Brain microvascular endothelial cell (primary cell): ENCODE measurements around the gene PPIL6.
"Not testable (repeated sequence)": the region's sequence is repeated elsewhere in the genome, so short reads cannot be mapped to it uniquely, and the experiment has no call there.

Source experiments
- DNase-seq: peaks from one replicate; pipeline ENCODE4 v3.0.0-alpha.2; 2020
- H3K27ac ChIP-seq: fragments of 250-450 bp; sonication (Bioruptor Pico); 2 replicates; pipeline ENCODE4 v1.5.1; 2020; ENCODE audit warnings: mild to moderate bottlenecking, moderate library complexity
- H3K27me3 ChIP-seq: fragments of 250-450 bp; sonication (Bioruptor Pico); replicated peaks from 2 replicates; pipeline ENCODE4 v1.5.1; 2020; ENCODE audit warnings: mild to moderate bottlenecking
- H3K36me3 ChIP-seq: fragments of 250-450 bp; sonication (Bioruptor Pico); replicated peaks from 2 replicates; pipeline ENCODE4 v1.5.1; 2020; ENCODE audit warnings: mild to moderate bottlenecking
- H3K4me3 ChIP-seq: 2 replicates; pipeline ENCODE4 v1.5.1; 2011; ENCODE audit warnings: low read depth, mild to moderate bottlenecking, control low read depth, low read length, moderate library complexity
- CTCF ChIP-seq: IDR thresholded peaks from 2 replicates; pipeline ENCODE4 v1.5.1; 2011; ENCODE audit warnings: low read depth, mild to moderate bottlenecking, moderate library complexity, low read length, control low read depth, inconsistent platforms; ENCODE audit errors: missing control alignments
- in situ Hi-C: cut with HindIII; loops from 2 replicates; pipeline ENCODE4 v1.10.0; 2017; ENCODE audit warnings: low sequenced_read_pairs, low pct_ligation_motif_present

PPIL6 gene

GRCh38 chr6:109373762-109374161, 66.7 kb downstream of the PPIL6 start:
- DNase-seq: no peak
- H3K27ac ChIP-seq: no peak overlapping the region
- no peaks in the 10 kb centered on the region for H3K27me3 ChIP-seq
- TF ChIP-seq CTCF: no peak
- H3K36me3 ChIP-seq: peaks cover 42% of the 10 kb centered on the region
- no peak overlapping the region for H3K4me3 ChIP-seq
- in situ Hi-C loops: no loop called here

GRCh38 chr6:109373331-109373730, 67.1 kb downstream of the PPIL6 start:
- no peak for TF ChIP-seq CTCF
- Histone ChIP-seq H3K27me3 (no peaks in the 10 kb centered on the region), H3K27ac (no peak overlapping the region), H3K4me3 (no peak overlapping the region), H3K36me3 (peaks cover 47% of the 10 kb centered on the region)
- DNase-seq: no peak
- in situ Hi-C loops: no loop called here

GRCh38 chr6:109372130-109372529, 68.3 kb downstream of the PPIL6 start:
- Histone ChIP-seq H3K27me3 (no peaks in the 10 kb centered on the region), H3K4me3 (no peak overlapping the region), H3K36me3 (peaks cover 53% of the 10 kb centered on the region), H3K27ac (no peak overlapping the region)
- in situ Hi-C loops: no loop called here
- TF ChIP-seq CTCF: no peak
- no peak for DNase-seq

- in situ Hi-C loops: no loop called here
- no peak for DNase-seq
- TF ChIP-seq CTCF: no peak
- peaks cover 42% of the 10 kb centered on the region for H3K36me3 ChIP-seq
- no peak overlapping the region for H3K4me3 ChIP-seq
- H3K27ac ChIP-seq: no peak overlapping the region
- H3K27me3 ChIP-seq: no peaks in the 10 kb centered on the region
Observed at GRCh38 chr6:109370792-109371191, 69.6 kb downstream of the PPIL6 start.

GRCh38 chr6:109370336-109370735, 70.1 kb downstream of the PPIL6 start:
- no peak for TF ChIP-seq CTCF
- DNase-seq: no peak
- no peak overlapping the region for H3K27ac ChIP-seq
- in situ Hi-C loops: no loop called here
- H3K4me3 ChIP-seq: no peak overlapping the region
- peaks cover 42% of the 10 kb centered on the region for H3K36me3 ChIP-seq
- H3K27me3 ChIP-seq: no peaks in the 10 kb centered on the region

- TF ChIP-seq CTCF: no peak
- DNase-seq: no peak
- Histone ChIP-seq H3K36me3 (peaks cover 36% of the 10 kb centered on the region), H3K27ac (no peak overlapping the region), H3K4me3 (no peak overlapping the region), H3K27me3 (no peaks in the 10 kb centered on the region)
- in situ Hi-C loops: no loop called here
Observed at GRCh38 chr6:109369728-109370127, 70.7 kb downstream of the PPIL6 start.

GRCh38 chr6:109364382-109365078, 75.9 kb downstream of the PPIL6 start:
- H3K36me3 ChIP-seq: peaks cover 42% of the 10 kb centered on the region
- H3K27ac ChIP-seq, H3K27me3 ChIP-seq, DNase-seq, H3K4me3 ChIP-seq, in situ Hi-C loops: not testable (repeated sequence)
